ENCODE results near the gene KCNJ1. TPM values are rescaled to one million over a fixed set of nuclear protein-coding genes. Genes with fewer than 3 reads are reported as not detected.

Gene KCNJ1
- total and polyA plus RNA-seq, 9 of the 15 experiments (the other 6 are each of a cell fraction or from before 2014, with no cell fraction given): not detected

DNA sequence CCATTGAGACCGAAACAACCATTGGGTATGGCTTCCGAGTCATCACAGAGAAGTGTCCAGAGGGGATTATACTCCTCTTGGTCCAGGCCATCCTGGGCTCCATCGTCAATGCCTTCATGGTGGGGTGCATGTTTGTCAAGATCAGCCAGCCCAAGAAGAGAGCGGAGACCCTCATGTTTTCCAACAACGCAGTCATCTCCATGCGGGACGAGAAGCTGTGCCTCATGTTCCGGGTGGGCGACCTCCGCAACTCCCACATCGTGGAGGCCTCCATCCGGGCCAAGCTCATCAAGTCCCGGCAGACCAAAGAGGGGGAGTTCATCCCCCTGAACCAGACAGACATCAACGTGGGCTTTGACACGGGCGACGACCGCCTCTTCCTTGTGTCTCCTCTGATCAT lies 44.6 kb upstream of the KCNJ1 start:
- no TSS peak for BruUV-seq (replicated peaks)
- CTCF ChIA-PET (ENCODE audit: low intra/inter-chr PET ratio): no interaction called here
- H3K27me3 ChIP-seq (ENCODE audit: control insufficient read depth in 2 of 2, insufficient read depth in 2 of 2, low read length in 2 of 2): peaks cover 0 to 12% of the 10 kb centered on the region in 2 experiments; a peak in 3 of 5 replicates

More for the DNA sequence above, 44.6 kb upstream of the KCNJ1 start:
- intact Hi-C loops (cut with micrococcal nuclease): no loop called here
- Histone ChIP-seq H3K27ac (ENCODE audit: extremely low read depth, low read depth, low read length) (no peak overlapping the region), H3K9me3 (replicated peaks; ENCODE audit: control insufficient read depth, insufficient read depth, low read depth, low read length) (no peaks in the 10 kb centered on the region), H3K9me1 (ENCODE audit: control insufficient read depth, insufficient read depth, low read length) (no peaks in the 10 kb centered on the region), H3K4me3 (no peak overlapping the region), H3K79me2 (ENCODE audit: control insufficient read depth, insufficient read depth, low read length) (no peaks in the 10 kb centered on the region), H3K36me3 (ENCODE audit: control insufficient read depth, insufficient read depth, low read length) (no peaks in the 10 kb centered on the region), H4K20me1 (replicated peaks; ENCODE audit: control insufficient read depth, insufficient read depth, low read length) (no peaks in the 10 kb centered on the region), H3K9ac (ENCODE audit: insufficient read depth in 1 of 2, low read depth in 2 of 2, low read length in 2 of 2) (no peak overlapping the region), H3K4me2 (ENCODE audit: insufficient read depth, low read length) (no peak overlapping the region), H3K4me1 (replicated peaks in 1 of 2; ENCODE audit: control insufficient read depth in 2 of 2, insufficient read depth in 2 of 2, low read length in 2 of 2) (no peaks in the 10 kb centered on the region), H2AFZ (ENCODE audit: low read depth, low read length) (no peak overlapping the region)
- FAIRE-seq: no peak
- TF ChIP-seq, protein P1, sequence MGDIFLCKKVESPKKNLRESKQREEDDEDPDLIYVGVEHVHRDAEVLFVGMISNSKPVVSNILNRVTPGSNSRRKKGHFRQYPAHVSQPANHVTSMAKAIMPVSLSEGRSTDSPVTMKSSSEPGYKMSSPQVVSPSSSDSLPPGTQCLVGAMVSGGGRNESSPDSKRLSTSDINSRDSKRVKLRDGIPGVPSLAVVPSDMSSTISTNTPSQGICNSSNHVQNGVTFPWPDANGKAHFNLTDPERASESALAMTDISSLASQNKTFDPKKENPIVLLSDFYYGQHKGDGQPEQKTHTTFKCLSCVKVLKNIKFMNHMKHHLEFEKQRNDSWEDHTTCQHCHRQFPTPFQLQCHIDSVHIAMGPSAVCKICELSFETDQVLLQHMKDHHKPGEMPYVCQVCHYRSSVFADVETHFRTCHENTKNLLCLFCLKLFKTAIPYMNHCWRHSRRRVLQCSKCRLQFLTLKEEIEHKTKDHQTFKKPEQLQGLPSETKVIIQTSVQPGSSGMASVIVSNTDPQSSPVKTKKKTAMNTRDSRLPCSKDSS (IDR thresholded peaks at IDR 0.05; ENCODE audit: low read depth, partially characterized antibody): no peak
- TF ChIP-seq ZNF707 (CRISPR knock-in tag; conservative IDR thresholded peaks at IDR 0.05): no peak
- TF ChIP-seq, protein P2, sequence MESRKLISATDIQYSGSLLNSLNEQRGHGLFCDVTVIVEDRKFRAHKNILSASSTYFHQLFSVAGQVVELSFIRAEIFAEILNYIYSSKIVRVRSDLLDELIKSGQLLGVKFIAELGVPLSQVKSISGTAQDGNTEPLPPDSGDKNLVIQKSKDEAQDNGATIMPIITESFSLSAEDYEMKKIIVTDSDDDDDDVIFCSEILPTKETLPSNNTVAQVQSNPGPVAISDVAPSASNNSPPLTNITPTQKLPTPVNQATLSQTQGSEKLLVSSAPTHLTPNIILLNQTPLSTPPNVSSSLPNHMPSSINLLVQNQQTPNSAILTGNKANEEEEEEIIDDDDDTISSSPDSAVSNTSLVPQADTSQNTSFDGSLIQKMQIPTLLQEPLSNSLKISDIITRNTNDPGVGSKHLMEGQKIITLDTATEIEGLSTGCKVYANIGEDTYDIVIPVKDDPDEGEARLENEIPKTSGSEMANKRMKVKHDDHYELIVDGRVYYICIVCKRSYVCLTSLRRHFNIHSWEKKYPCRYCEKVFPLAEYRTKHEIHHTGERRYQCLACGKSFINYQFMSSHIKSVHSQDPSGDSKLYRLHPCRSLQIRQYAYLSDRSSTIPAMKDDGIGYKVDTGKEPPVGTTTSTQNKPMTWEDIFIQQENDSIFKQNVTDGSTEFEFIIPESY (CRISPR knock-in tag; IDR thresholded peaks at IDR 0.05): no peak
- TF ChIP-seq CCAR2 (IDR thresholded peaks at IDR 0.05; ENCODE audit: low read depth, low read length): no peak
- no peak for TF ChIP-seq FIP1L1 (IDR thresholded peaks at IDR 0.05; ENCODE audit: low read depth, low read length, poor library complexity, severe bottlenecking)
- TF ChIP-seq U2AF2 (optimal IDR thresholded peaks at IDR 0.05; ENCODE audit: low read depth, low read length): no peak
- TF ChIP-seq, protein P3, sequence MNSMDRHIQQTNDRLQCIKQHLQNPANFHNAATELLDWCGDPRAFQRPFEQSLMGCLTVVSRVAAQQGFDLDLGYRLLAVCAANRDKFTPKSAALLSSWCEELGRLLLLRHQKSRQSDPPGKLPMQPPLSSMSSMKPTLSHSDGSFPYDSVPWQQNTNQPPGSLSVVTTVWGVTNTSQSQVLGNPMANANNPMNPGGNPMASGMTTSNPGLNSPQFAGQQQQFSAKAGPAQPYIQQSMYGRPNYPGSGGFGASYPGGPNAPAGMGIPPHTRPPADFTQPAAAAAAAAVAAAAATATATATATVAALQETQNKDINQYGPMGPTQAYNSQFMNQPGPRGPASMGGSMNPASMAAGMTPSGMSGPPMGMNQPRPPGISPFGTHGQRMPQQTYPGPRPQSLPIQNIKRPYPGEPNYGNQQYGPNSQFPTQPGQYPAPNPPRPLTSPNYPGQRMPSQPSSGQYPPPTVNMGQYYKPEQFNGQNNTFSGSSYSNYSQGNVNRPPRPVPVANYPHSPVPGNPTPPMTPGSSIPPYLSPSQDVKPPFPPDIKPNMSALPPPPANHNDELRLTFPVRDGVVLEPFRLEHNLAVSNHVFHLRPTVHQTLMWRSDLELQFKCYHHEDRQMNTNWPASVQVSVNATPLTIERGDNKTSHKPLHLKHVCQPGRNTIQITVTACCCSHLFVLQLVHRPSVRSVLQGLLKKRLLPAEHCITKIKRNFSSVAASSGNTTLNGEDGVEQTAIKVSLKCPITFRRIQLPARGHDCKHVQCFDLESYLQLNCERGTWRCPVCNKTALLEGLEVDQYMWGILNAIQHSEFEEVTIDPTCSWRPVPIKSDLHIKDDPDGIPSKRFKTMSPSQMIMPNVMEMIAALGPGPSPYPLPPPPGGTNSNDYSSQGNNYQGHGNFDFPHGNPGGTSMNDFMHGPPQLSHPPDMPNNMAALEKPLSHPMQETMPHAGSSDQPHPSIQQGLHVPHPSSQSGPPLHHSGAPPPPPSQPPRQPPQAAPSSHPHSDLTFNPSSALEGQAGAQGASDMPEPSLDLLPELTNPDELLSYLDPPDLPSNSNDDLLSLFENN (IDR thresholded peaks at IDR 0.05; ENCODE audit: low read depth in 2 of 2, low read length in 2 of 2): no peak
- no peak for TF ChIP-seq SNRNP70 (optimal IDR thresholded peaks at IDR 0.05; ENCODE audit: low read depth, low read length)
- TF ChIP-seq, protein P4, sequence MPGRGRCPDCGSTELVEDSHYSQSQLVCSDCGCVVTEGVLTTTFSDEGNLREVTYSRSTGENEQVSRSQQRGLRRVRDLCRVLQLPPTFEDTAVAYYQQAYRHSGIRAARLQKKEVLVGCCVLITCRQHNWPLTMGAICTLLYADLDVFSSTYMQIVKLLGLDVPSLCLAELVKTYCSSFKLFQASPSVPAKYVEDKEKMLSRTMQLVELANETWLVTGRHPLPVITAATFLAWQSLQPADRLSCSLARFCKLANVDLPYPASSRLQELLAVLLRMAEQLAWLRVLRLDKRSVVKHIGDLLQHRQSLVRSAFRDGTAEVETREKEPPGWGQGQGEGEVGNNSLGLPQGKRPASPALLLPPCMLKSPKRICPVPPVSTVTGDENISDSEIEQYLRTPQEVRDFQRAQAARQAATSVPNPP (IDR thresholded peaks at IDR 0.05; ENCODE audit: borderline replicate concordance, insufficient read depth, insufficient read length): no peak
- no peak for TF ChIP-seq NR4A1 (CRISPR knock-in tag; IDR thresholded peaks at IDR 0.05)
- no peak for TF ChIP-seq NR4A1 (tag; IDR thresholded peaks at IDR 0.05)
- 0% methylated on average over 18 of the region's 18 CpGs for WGBS (ENCODE audit: insufficient coverage, low coverage, missing lambda C conversion rate)
- POLR2A ChIA-PET: no interaction called here
- no peak for ATAC-seq
- DNase-seq (ENCODE audit: extremely low read depth in 1 of 4, low spot score in 3 of 4): no peak
- in situ Hi-C loops (cut with MboI): no loop called here
